ENCODE results near the gene DNAL1. TPM values are rescaled to one million over a fixed set of nuclear protein-coding genes. Genes with fewer than 3 reads are reported as not detected.

The DNAL1 gene
- polyA plus RNA-seq (2012; ENCODE audit: insufficient read depth, insufficient read length, low read depth): 3.4 TPM

- Histone ChIP-seq H3K9me3 (no peaks in the 10 kb centered on the region), H3K36me3 (no peaks in the 10 kb centered on the region), H3K4me3 (ENCODE audit: low read depth, low read length) (peak within 1 kb of the TSS; percentile 77), H3K4me1 (no peaks in the 10 kb centered on the region), H3K27me3 (no peaks in the 10 kb centered on the region)
- TF ChIP-seq CTCF (IDR thresholded peaks at IDR 0.05; ENCODE audit: low read depth, low read length): no peak
- DNase-seq: peak; percentile 97
Observed at GRCh38 chr14:73644531-73645247, at the start of gene DNAL1. DNAL1 (plus strand) TSS chr14:73644986; CDS start chr14:73645040, 54 bp downstream.

- no peak for TF ChIP-seq CTCF (IDR thresholded peaks at IDR 0.05; ENCODE audit: low read depth, low read length)
- Histone ChIP-seq H3K27me3 (no peaks in the 10 kb centered on the region), H3K4me3 (ENCODE audit: low read depth, low read length) (no peak overlapping the region), H3K36me3 (no peaks in the 10 kb centered on the region), H3K9me3 (no peaks in the 10 kb centered on the region), H3K4me1 (no peaks in the 10 kb centered on the region)
- no peak for DNase-seq
Observed at GRCh38 chr14:73599499-73599898, 45.3 kb upstream of the DNAL1 start.

GRCh38 chr14:73602994-73603393 lies 41.8 kb upstream of the DNAL1 start:
- TF ChIP-seq CTCF (IDR thresholded peaks at IDR 0.05; ENCODE audit: low read depth, low read length): no peak
- Histone ChIP-seq H3K36me3 (no peaks in the 10 kb centered on the region), H3K27me3 (no peaks in the 10 kb centered on the region), H3K9me3 (no peaks in the 10 kb centered on the region), H3K4me1 (no peaks in the 10 kb centered on the region), H3K4me3 (ENCODE audit: low read depth, low read length) (no peak overlapping the region)
- DNase-seq: no peak

- no peak for TF ChIP-seq CTCF (IDR thresholded peaks at IDR 0.05; ENCODE audit: low read depth, low read length)
- no peak for DNase-seq
- no peaks in the 10 kb centered on the region for H3K36me3 ChIP-seq
- H3K9me3 ChIP-seq: no peaks in the 10 kb centered on the region
- H3K27me3 ChIP-seq: no peaks in the 10 kb centered on the region
- H3K4me3 ChIP-seq (ENCODE audit: low read depth, low read length): no peak overlapping the region
- H3K4me1 ChIP-seq: no peaks in the 10 kb centered on the region
Observed at GRCh38 chr14:73606271-73606670, 38.5 kb upstream of the DNAL1 start.

- H3K9me3 ChIP-seq: no peaks in the 10 kb centered on the region
- no peaks in the 10 kb centered on the region for H3K27me3 ChIP-seq
- H3K4me1 ChIP-seq: no peaks in the 10 kb centered on the region
- no peaks in the 10 kb centered on the region for H3K36me3 ChIP-seq
- no peak for TF ChIP-seq CTCF (IDR thresholded peaks at IDR 0.05; ENCODE audit: low read depth, low read length)
- DNase-seq: no peak
- H3K4me3 ChIP-seq (ENCODE audit: low read depth, low read length): no peak overlapping the region
Observed at GRCh38 chr14:73607241-73607640, 37.5 kb upstream of the DNAL1 start.

- peak; percentile 30 for DNase-seq
- Histone ChIP-seq H3K4me1 (no peaks in the 10 kb centered on the region), H3K4me3 (ENCODE audit: low read depth, low read length) (no peak overlapping the region), H3K9me3 (no peaks in the 10 kb centered on the region), H3K36me3 (no peaks in the 10 kb centered on the region), H3K27me3 (no peaks in the 10 kb centered on the region)
- TF ChIP-seq CTCF (IDR thresholded peaks at IDR 0.05; ENCODE audit: low read depth, low read length): no peak
Observed at GRCh38 chr14:73610687-73611086, 34.1 kb upstream of the DNAL1 start.
